CD1c-positive myeloid dendritic cell (primary cell): ENCODE results near the gene RAB11B.
"Not testable (repeated sequence)": the region's sequence is repeated elsewhere in the genome, so short reads cannot be mapped to it uniquely, and the experiment has no call there.

Experiments used
- DNase-seq: peaks from one replicate; pipeline ENCODE4 v3.0.0-alpha.2; 2016; ENCODE audit errors: extremely low spot score

The RAB11B gene

DNA sequence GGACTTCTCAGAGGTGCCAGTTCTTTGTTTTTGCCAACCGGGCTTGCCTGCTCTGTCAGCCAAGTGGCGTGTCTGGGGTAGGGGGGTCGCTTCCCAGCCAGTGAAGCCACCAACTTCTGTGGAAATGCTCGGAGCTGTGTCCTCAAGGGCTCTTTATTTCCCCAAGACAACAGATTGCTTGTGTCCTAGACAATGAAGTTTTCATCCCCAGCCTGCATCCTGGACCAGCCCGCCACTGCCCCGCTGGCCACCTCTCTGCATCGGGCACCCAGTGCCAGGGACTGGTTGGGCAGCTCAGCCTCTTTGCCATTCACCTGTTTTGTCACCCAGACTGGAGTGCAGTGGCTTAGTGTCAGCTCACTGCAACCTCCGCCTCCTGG, 3.7 kb downstream of the RAB11B start:
- DNase-seq = no peak

DNA sequence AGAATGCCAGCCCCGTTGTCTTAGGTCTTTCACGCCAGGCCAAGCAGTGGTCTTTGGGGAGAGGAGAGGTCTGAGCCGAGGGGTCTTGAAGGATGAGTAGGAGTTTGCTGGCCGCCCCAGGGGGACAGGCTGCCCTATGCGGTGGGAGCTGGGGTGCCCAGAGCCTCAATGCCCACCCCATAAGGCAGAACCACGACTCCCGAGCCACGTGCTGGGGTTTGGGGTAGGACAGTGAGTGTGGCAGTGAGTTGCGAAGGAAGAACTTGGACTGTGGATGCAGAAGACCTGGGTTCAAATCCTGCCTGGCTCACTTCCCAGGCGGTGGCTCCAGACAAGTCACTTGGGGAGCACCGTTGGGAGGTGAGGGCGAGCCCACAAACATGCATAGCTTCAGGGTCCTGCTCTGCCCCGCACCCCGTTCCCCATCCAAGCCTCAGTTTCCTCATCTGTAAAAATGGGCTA, 5.5 kb downstream of the RAB11B start:
- DNase-seq = no peak

DNA sequence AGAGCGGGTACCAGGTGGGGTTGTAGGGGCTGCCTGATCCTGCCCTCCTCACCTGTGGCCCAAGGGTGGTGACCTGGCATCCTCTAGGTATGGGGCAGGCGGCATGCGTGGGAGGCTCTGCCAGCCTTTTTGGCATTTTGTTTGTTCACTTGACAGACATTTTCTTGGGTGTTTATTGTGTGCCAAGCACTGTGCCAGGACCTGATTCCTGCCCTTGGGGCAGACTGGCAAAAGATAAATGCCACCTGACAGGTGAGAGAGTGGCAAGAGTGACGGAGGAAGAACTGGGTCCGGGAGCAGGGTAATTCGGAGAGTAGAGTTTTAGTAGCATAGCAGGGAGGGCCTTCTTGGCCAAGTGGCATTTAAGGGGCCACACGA, 6.0 kb downstream of the RAB11B start:
- no peak for DNase-seq

DNA sequence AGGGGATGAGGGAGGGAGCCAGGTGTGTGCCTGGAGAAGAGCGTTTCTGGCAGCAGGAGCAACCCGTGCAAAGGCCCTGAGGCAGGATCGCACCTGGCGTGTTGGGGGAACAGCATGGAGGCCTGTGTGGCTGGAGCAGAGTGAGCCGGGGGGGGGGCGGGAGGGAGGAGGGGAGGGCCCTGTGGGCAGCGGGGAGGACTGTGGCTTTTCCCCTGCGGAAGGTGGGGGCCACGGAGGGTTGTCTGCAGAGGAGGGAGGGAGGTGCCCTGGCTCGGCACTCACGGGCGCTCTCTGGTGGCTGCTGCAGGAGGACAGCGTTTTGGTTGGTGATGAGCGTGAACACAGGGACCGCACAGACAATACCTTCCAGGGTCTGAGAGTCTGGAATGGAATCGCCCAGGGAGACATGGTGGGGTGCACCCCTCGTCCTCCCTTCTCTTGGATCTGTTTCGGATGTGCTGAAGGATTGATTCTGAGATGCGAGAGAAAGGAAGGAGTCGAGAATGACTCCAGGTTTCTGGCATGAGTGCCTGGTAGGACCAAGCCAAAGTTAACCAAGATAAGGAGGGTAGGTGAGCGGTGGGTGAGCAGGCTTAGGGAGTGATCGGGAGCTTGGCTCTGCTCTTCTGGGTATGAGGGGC, 6.5 kb downstream of the RAB11B start:
- peak; percentile 61 for DNase-seq

DNA sequence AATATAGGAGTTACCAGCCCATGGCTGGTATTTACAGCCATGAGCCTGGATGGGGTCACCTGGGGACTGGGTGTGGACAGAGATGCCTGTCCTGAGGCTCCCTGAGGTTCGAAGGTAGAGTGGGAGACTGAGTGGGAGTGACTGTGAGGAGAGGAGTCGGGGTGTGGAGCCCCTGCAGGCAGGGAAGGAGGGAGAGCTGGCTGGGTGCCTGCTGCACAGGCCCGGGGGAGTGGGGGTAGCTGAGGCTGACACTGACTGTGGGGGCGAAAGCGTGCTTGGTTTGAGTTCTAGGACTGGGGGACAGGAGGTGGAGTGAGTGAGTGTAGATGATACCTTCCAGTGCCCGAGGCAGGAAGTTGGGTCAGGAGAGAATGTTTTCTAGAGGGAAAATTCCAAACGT, 7.1 kb downstream of the RAB11B start:
- DNase-seq = no peak

DNA sequence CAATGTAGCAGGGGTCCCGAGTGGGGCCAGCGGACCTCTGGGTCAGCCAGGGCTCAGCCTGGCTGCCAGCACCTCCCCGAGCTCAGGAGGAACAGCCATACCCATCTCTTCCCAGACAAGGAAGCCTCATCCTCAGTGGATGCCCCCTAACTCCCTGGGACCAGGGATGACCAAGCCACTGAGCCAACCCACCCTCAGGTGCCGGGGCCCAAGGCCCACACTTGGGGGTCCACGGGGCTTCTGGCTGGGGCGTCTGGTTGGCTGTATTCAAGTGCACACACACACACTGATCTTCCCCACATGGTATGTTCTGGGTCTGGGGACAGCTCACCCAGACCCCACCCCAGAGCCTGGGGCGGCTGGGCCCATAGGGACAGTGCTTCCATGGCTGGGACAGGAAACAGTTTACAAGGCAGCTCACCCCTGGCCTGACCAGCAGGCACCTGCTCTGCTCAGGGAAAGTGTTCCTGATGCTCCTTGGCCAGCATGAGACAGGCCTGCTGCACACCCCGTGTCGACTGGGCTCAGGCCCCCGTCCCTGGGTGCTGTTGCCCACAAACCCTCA, 7.7 kb downstream of the RAB11B start:
- no peak for DNase-seq

DNA sequence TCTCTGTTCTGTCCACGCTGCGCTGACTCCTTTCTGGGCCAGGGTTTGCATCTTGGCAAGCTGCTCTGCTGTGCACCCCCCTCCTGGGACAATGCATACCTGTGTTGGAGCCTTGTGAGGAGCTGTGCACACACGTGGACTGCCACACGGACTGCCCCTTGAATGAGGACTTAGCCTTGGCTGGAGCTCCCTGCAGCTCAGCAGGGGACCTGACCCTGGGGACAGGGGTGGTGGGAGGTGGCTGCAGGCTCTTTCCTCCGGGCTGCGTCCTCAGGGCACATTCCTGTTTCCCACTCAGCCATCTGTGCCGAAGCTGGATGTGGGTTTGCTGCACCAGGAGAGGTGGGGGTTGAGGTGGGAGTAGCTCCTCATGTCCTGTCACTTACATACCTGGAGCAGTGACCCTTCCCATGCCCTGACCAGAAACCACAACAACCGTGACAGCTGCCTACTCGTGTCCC, 8.2 kb downstream of the RAB11B start:
- DNase-seq = no peak

DNA sequence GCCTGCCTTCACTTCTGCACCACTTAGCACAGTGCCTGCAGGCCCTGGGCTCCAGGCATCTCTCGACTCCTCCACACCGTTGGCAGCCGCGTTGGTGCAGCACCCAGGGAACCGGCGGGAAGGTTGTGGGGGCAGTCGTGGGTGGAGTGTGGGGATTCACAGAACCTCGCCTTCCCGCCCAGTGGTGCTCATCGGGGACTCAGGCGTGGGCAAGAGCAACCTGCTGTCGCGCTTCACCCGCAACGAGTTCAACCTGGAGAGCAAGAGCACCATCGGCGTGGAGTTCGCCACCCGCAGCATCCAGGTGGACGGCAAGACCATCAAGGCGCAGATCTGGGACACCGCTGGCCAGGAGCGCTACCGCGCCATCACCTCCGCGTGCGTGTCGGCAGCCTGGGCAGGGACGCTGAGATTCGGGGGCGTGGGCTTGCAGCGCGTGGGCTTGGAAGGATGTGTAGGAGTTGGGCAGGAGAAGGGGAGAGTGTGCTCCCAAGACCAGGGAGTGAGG, 9.6 kb downstream of the RAB11B start:
- no peak for DNase-seq

DNA sequence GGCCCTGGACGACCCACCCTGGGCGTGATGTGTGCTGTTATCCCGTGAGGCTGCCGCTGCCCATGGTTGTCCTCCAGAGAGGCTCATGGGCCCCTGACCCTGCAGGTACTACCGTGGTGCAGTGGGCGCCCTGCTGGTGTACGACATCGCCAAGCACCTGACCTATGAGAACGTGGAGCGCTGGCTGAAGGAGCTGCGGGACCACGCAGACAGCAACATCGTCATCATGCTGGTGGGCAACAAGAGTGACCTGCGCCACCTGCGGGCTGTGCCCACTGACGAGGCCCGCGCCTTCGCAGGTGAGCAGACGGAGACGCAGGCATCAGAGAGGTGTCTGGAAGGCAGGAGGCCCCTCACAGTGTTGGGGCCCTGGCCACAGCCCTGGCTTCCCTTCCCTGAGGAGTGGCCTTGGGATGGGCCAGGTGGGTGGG, 11.8 kb downstream of the RAB11B start:
- no peak for DNase-seq

DNA sequence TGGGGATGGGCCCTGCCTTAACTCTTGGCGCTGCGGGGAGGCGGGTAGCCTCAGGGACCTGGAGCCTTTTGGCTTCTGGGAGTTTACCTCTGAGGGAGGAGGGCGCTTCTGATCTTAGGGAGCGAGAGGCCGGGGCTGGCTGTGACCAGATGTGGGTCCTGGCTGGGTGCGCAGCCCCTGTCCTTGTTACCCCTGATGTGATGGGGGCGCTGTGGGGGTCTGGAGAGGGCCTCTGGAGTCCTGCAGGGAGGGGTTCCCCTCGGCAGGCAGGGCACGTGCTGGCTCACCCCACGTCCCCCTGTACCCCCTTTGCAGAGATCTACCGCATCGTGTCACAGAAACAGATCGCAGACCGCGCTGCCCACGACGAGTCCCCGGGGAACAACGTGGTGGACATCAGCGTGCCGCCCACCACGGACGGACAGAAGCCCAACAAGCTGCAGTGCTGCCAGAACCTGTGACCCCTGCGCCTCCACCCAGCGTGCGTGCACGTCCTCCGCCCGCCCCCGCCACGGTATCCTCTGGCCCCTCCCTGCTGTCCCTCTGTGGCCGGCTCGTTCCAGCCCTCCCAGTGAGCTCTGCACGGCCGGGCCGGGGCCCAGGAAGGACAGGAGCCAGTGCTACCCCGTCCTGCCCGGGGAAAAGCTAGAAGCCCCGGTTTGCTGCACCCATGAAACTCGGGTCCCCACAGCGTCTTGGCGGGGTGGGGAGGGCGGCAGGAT, 13.1 kb downstream of the RAB11B start:
- no peak for DNase-seq

DNA sequence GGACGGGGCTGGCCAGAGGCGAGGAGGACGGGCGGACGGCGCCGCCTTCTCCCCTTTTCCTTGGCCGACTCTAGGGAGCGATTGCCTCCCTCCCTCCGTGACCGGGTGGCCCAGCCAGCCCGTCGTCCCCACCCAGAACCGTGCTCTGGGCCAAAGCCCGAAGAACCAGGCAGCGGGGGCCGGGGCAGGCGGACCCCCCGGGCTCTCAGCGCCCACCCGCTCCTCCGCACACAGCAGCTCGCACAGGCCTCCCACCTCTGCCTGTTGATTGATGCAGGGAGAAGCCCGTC, 13.6 kb downstream of the RAB11B start:
- DNase-seq = no peak

DNA sequence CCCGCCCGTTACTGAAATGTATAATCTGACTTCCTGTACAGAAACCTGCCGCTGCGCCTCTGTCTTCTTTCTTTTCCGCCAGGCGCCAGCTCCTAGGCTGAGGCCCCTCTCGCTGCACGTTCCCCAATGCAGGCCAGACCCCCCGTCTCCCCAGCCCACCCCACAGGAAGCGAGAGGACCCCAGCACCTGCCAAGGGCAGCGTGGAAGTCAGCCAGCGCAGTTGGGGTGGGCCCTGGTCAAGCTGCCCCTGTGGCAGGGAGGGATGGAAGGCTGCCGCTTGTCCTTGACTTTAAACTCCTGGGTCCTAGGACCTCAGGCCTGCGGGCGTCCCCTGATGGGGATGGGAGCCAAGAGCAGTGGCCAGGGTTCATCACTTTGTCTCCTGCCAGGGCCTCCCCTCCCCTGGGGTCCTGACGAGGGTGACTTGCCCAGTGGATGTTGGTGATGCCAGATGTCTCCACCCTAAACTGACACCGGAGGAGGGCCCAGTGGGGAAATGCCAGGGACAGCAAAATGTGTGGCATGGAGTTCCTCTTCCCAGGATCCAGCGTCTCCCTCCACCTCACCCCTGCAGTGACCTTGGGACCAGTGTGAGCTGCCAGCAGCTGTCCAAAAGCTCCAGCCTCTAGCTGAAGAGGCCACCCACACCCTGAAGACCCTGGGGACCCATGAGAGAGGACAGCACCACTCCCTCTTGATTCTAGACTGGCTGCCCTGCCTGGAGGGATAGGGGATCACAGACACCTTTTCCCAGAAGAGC, 14.4 kb downstream of the RAB11B start:
- DNase-seq = no peak

DNA sequence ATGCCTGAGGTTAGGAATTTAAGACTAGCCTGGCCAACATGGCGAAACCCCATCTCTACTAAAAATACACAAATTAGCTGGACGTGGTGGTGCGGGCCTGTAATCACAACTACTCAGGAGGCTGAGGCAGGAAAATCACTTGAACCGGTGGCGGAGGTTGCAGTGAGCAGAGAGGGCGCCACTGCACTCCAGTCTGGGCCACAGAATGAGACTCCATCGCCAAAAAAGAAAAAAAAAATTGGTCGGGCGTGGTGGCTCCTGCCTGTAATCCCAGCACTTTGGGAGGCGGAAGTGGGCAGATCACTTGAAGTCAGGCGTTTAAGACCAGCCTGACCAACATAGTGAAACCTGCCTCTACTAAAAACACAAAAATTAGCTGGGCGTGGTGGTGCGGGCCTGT, 20.6 kb downstream of the RAB11B start:
- not testable (repeated sequence) for DNase-seq

DNA sequence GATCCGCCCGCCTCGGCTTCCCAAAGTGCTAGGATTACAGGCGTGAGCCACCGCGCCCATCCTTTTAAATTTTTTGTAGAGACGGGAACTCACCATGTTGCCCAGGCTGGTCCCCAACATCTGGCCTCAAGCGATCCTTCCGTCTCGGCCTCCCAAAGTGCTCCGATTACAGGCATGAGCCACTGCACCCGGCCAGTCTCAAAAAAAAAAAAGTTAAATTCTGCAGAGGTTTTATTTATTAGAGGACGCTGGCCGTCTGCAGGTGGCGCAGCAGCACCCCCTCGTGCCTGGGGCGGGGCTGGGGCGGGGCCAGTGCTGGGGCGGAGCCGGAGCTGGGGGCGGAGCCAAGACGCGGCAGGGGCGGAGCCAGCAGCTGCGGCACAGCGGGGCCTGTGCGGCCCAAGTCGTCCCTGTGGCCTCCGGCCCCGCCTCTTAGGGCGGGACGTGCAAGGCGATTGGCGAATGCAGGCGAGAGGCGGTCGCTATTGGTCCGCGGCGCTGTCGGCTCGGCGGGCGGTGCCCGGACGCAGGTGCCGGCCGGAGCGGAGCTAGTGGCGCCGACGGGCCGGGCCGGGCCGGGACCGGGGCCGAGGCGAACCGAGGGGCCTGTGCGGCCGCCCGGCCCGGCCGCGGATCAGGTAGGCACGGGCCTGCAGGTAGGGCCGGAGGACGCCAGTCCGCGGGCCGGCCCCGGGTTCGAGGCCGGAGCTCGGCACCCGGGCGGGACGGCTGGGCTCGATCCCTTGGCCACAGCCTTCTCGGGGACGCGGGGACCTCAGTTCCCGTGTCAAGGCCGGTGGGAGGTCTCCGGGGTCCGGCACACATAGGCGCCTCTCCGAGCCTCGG, 22.8 kb downstream of the RAB11B start, which contains the start of gene MARCHF2:
Gene MARCHF2 (plus strand): TSS at position 523 of the 846 bp plus-strand sequence. CDS start 8,536 bp downstream, outside the sequence.
- peak; percentile 99 for DNase-seq

DNA sequence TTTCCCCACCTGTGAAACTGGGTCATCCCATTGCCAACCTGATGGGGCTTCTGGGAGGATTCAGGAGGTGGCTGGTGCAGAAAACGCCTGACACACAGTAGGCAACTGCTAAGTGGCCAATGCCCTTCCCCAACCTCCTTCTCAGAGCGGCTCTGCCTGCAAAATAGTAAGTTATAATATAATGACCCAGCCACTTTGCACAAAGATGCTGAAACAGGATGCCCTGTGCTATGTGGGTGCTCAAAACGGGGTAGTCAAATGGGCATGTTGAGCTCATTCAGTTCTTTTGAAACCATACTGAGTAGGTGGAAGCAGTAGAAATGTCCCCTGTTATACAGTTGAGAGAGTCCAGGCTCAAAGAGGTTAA, 23.5 kb downstream of the RAB11B start:
- DNase-seq = peak; percentile 46

DNA sequence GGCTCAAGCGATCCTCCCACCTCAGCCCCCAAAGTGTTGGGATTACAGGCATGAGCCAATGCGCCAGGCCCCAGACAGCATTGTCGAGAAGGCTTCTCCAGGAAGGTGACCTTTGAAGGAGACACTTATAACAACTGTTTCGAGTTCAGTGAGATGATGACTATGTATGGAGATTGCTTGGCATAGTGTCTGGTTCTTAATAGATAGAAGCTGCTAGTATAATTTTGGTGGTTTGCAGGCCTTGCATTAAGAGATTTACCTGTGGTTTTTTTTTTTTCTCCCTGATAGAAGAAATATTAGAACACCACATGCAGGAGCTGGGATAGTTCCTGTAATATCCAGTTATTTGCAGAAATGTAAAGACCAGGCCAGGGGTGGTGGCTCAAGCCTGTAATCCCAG, 26.6 kb downstream of the RAB11B start:
- DNase-seq = no peak

DNA sequence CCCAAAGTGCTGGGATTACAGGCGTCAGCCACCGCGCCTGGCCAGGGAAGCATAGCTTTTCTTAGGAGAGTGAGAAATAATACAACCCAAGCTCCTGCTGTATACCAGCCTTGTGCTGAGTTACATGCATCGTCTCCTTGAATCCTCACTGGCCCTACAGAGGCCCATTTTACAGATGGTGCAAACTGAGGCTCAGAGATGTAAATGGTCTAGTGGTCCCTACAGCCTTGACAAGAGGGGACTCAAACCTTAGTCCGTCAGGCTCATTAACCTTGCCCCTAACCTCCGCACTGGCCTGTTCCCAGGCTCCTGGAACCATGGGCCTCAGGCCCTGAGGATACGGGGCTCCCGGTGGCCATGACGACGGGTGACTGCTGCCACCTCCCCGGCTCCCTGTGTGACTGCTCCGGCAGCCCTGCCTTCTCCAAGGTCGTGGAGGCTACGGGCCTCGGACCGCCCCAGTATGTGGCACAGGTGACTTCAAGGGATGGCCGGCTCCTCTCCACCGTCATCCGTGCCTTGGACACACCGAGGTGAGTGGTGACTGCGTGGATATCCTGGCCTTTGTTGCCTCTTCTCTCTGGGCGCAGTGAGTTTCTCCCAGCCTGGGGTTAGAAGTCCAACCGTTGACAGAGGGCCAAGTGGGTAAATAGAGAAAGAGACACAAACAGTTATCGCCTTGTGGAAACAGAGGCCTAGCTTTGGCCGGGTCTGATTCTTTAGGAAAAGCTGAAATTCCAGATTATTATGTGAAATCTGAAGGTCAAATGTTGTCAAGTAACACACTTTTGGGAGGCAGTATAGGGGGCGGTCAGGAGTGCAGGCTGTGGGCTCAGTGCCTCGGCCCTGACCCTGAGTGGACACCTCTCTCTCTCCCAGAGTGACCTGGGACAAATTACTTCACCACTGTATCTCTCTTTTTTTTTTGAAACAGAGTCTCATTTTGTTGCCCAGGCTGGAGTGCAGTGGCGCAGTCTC, 31.6 kb downstream of the RAB11B start:
- no peak for DNase-seq

DNA sequence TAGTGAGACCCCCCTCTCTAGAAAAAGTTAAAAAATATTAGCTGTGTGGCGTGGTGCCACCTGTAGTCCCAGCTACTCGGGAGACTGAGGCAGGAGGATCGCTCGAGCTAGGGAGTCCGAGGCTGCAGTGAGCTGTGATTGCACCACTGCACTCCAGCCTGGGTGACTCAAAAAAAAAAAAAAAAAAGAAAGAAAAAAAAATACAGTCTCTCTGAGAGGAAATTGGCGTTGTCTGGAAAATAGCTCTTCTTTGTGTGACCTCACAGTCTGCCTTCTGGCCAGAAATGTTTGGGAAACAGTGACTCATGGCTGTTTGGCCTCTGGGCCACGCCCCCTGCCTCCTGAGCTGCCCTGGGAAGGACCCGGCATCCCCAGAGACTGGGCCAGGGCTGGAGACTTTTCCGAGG, 33.7 kb downstream of the RAB11B start:
- peak; percentile 93 for DNase-seq

DNA sequence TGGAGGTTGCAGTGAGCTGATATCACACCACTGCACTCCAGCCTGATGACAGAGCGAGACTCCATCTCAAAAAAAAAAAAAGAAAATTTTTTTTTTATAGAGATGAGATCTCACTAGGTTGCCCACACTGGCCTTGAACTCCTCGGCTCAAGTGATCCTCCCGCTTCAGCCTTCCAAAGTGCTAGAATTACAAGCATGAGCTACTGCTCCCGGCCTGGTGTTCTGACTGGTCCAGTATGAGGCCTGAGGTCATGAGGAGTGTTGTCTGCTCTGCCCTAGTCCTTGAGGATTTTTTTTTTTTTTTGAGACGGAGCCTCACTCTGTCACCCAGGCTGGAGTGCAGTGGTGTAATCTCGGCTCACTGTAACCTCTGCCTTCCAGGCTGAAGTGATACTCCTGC, 35.2 kb downstream of the RAB11B start:
- not testable (repeated sequence) for DNase-seq

DNA sequence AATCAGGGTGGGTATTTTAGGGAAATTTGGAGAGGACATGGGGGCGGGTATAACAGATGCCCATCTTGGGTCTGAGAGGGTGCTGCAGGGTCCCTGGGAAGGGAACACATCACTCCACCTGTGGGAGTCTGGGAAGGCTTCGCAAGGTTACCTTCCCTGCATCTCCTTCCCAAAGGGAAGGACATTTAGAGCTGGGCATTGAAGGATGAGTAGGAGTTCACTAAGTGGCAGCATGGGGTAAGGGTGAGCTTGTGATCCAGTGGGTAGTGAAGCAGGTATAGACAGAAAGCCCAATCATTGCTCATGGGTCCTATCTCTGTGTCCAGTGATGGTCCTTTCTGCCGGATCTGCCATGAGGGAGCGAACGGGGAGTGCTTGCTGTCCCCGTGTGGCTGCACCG, 36.1 kb downstream of the RAB11B start:
- no peak for DNase-seq
